GM23338 (cell line): ENCODE measurements around the gene TNS4. TPM values are rescaled to one million over a fixed set of nuclear protein-coding genes. Genes with fewer than 3 reads are reported as not detected.

Source experiments
- ATAC-seq: fragments of 200-7000 bp; cut with Tn5 transposase; 3 replicates; pipeline ENCODE4 v1.9.1; 2020
- DNase-seq: peaks from one replicate; pipeline ENCODE4 v3.0.0-alpha.2; 2015; ENCODE audit warnings: low spot score
- H2AFZ ChIP-seq: fragments of 200-600 bp; sonication (generic); 2 replicates; pipeline ENCODE4 v1.8.0; 2016; ENCODE audit warnings: antibody characterized with exemption, mild to moderate bottlenecking, moderate library complexity
- H3F3A ChIP-seq: fragments of 200-600 bp; sonication (generic); replicated peaks from 2 replicates; pipeline ENCODE4 v1.8.0; 2017; ENCODE audit warnings: antibody characterized with exemption, mixed run types, low read depth
- H3K27ac ChIP-seq: fragments of 200-600 bp; sonication (generic); 2 replicates; pipeline ENCODE4 v1.6.1; 2016; ENCODE audit warnings: low read depth
- H3K27me3 ChIP-seq: fragments of 200-600 bp; sonication (generic); 2 replicates; pipeline ENCODE4 v1.8.0; 2016; ENCODE audit warnings: mild to moderate bottlenecking, mixed run types, moderate library complexity; ENCODE audit not compliant: insufficient read depth
- H3K36me3 ChIP-seq: fragments of 200-600 bp; sonication (generic); 2 replicates; pipeline ENCODE4 v1.8.0; 2016; ENCODE audit warnings: mild to moderate bottlenecking; ENCODE audit not compliant: insufficient read depth
- H3K4me1 ChIP-seq: fragments of 200-600 bp; sonication (generic); 2 replicates; pipeline ENCODE4 v1.8.0; 2016; ENCODE audit warnings: mild to moderate bottlenecking, moderate library complexity; ENCODE audit not compliant: insufficient read depth
- H3K4me2 ChIP-seq: fragments of 200-600 bp; sonication (generic); 2 replicates; pipeline ENCODE4 v1.7.1; 2017; ENCODE audit warnings: mixed run types
- H3K4me3 ChIP-seq: fragments of 200-600 bp; sonication (generic); 2 replicates; pipeline ENCODE4 v1.6.1; 2016; ENCODE audit warnings: mixed run types
- H3K79me2 ChIP-seq: fragments of 200-600 bp; sonication (generic); replicated peaks from 2 replicates; pipeline ENCODE4 v1.8.0; 2017; ENCODE audit warnings: mild to moderate bottlenecking; ENCODE audit not compliant: insufficient read depth
- H3K9me2 ChIP-seq: fragments of 200-600 bp; sonication (generic); 2 replicates; pipeline ENCODE4 v1.8.0; 2017; ENCODE audit not compliant: insufficient read depth
- H4K20me1 ChIP-seq: fragments of 200-600 bp; sonication (generic); replicated peaks from 2 replicates; pipeline ENCODE4 v1.8.0; 2017; ENCODE audit warnings: mild to moderate bottlenecking; ENCODE audit not compliant: insufficient read depth
- H3K27ac Mint-ChIP-seq: 2 replicates; pipeline ENCODE4 v1.8.0; 2020; ENCODE audit warnings: inconsistent platforms, mild to moderate bottlenecking, moderate library complexity, mixed read lengths
- H3K27me3 Mint-ChIP-seq: 3 replicates; pipeline ENCODE4 v1.8.0; 2022; ENCODE audit warnings: low read depth, mild to moderate bottlenecking, moderate library complexity, mixed read lengths, inconsistent platforms; ENCODE audit not compliant: insufficient read depth, poor library complexity
- H3K36me3 Mint-ChIP-seq: 3 replicates; pipeline ENCODE4 v1.8.0; 2021; ENCODE audit warnings: low read depth, mild to moderate bottlenecking, inconsistent platforms, moderate library complexity, mixed read lengths
- H3K4me1 Mint-ChIP-seq: 3 replicates; pipeline ENCODE4 v1.8.0; 2020; ENCODE audit warnings: mild to moderate bottlenecking, inconsistent platforms, mixed read lengths
- H3K4me3 Mint-ChIP-seq: 3 replicates; pipeline ENCODE4 v1.8.0; 2021; ENCODE audit warnings: moderate library complexity, mild to moderate bottlenecking, inconsistent platforms, mixed read lengths
- H3K9me3 Mint-ChIP-seq: 3 replicates; pipeline ENCODE4 v1.8.0; 2020; ENCODE audit warnings: moderate library complexity, mild to moderate bottlenecking, inconsistent platforms, mixed read lengths
- CREB1 ChIP-seq: fragments of 250-450 bp; sonication (Bioruptor Pico); IDR thresholded peaks from 2 replicates; pipeline ENCODE4 v1.5.0; 2020; ENCODE audit warnings: low read depth, mild to moderate bottlenecking, moderate library complexity
- CTCF ChIP-seq, 2 experiments: fragments of 200-600 bp in 1 of 2; sonication (generic) in 1 of 2; conservative IDR thresholded peaks; 2 replicates each; pipeline versions ENCODE4 v1.5.1 to v1.6.1; 2016 to 2017; ENCODE audit warnings: antibody characterized with exemption in 2 of 2, low read depth in 2 of 2, mild to moderate bottlenecking in 2 of 2, moderate library complexity in 1 of 2
- NANOG ChIP-seq: IDR thresholded peaks from 2 replicates; pipeline ENCODE4 v1.6.1; 2016; ENCODE audit warnings: antibody characterized with exemption, borderline replicate concordance
- POLR2AphosphoS5 ChIP-seq: IDR thresholded peaks from 2 replicates; pipeline ENCODE4 v1.6.1; 2016; ENCODE audit warnings: antibody characterized with exemption, low read depth
- STAT1 ChIP-seq: IDR thresholded peaks from one replicate; pipeline ENCODE4 v1.6.1; 2016; ENCODE audit warnings: antibody characterized with exemption; ENCODE audit not compliant: unreplicated experiment
- ZNF331 ChIP-seq: fragments of 250-450 bp; sonication (Bioruptor Pico); IDR thresholded peaks from 2 replicates; pipeline ENCODE4 v1.5.0; 2020; ENCODE audit warnings: low read depth, mild to moderate bottlenecking, moderate library complexity
- ZNF462 ChIP-seq: fragments of 250-450 bp; sonication (Bioruptor Pico); IDR thresholded peaks from 2 replicates; pipeline ENCODE4 v1.5.0; 2020; ENCODE audit warnings: mild to moderate bottlenecking, moderate library complexity
- polyA plus RNA-seq: library from polyadenylated mRNA; unstranded; fragments of >200 nt; fragmentation: Nextera tagmentation; extraction: Ambion mirVana; gene quantifications from 2 replicates; pipeline ENCODE4 v1.2.1, GENCODE V29; 2016
- total RNA-seq: library from RNA; depleted of rRNA; stranded (reverse); fragments of >200 nt; shearing (Covaris generic); gene quantifications from 2 replicates; pipeline ENCODE4 v1.2.3, GENCODE V29; 2014

Gene TNS4
- total and polyA plus RNA-seq, 2 experiments from 2014 or later: 0.31 to 4.9 TPM

- no peak for TF ChIP-seq ZNF462 (CRISPR knock-in tag)
- no peak for TF ChIP-seq POLR2AphosphoS5
- no peak for TF ChIP-seq STAT1
- TF ChIP-seq NANOG: no peak
Measured at GRCh38 chr17:40475234-40475908, 26.1 kb downstream of the TNS4 start (continued).

GRCh38 chr17:40474419-40475002, 26.9 kb downstream of the TNS4 start:
- Histone ChIP-seq H3K36me3 (no peaks in the 10 kb centered on the region), H4K20me1 (no peaks in the 10 kb centered on the region), H3K9me2 (no peaks in the 10 kb centered on the region), H3K27me3 (no peaks in the 10 kb centered on the region), H3K4me1 (peaks cover 15% of the 10 kb centered on the region), H3K79me2 (no peaks in the 10 kb centered on the region), H3K27ac (no peak overlapping the region), H3K4me3 (no peak overlapping the region), H3F3A (no peaks in the 10 kb centered on the region), H2AFZ (no peak overlapping the region; the same call in 1 of the 2 replicates), H3K4me2 (no peak overlapping the region)
- Mint-ChIP-seq H3K27me3 (peaks cover 24% of the 10 kb centered on the region), H3K9me3 (peaks cover 26% of the 10 kb centered on the region), H3K27ac (no peak overlapping the region), H3K36me3 (peaks cover 22% of the 10 kb centered on the region), H3K4me1 (peaks cover 24% of the 10 kb centered on the region), H3K4me3 (no peak overlapping the region)
- DNase-seq (no peak), ATAC-seq (no peak)
- no peak for TF ChIP-seq CTCF (conservative IDR thresholded peaks at IDR 0.05; ENCODE audit: low read depth in 2 of 2)
- no peak for TF ChIP-seq ZNF331 (CRISPR knock-in tag)
- TF ChIP-seq CREB1 (CRISPR knock-in tag): no peak
- TF ChIP-seq ZNF462 (CRISPR knock-in tag): no peak
